ENCODE data around the gene SLC6A11.

The SLC6A11 gene

GRCh38 chr3:10841100-10841499, 25.1 kb downstream of the SLC6A11 start:
- DNase-seq (ENCODE audit: low read depth): no peak

- DNase-seq (ENCODE audit: low read depth): no peak
These were observed 27.4 kb downstream of the SLC6A11 start for GRCh38 chr3:10843378-10843777.

DNA sequence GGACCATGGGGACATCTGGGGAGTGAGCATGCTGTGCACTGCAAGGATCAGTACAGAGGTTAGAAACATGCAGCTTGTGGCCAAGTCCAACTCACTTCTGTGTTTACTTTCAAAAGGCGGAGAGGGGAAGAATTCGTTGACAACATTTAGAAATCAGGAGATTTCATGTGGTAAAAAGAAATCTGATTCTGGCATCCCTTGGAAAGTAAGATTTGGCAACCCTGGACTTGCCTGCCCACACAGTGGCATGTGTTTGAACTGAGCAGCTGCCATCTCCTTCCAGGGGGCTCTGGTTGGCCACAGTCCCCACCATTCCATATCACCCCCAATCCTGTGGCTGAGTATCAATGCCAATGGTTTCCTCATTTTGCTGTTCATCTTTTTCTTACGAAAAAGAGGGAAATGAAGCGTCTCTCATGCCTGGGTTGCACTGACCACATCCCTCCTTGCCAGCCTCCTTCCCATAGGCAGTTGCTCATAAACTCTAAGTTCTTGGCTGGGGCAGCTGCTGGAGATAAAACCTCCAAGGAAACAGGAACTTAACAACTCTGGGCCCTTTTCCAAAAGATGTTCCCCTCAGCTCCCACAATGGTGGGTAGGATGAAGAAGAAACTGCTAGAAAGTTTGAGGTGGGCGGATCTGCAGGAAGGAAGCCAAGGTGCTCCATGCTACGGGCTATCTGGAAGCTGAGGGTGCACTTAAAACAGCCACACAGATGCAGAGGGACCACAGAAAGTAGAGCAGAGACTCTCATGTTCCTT, 29.2 kb downstream of the SLC6A11 start:
- DNase-seq (ENCODE audit: low read depth): no peak

GRCh38 chr3:10845839-10846656, 30.0 kb downstream of the SLC6A11 start:
- no peak for DNase-seq (ENCODE audit: low read depth)

DNA sequence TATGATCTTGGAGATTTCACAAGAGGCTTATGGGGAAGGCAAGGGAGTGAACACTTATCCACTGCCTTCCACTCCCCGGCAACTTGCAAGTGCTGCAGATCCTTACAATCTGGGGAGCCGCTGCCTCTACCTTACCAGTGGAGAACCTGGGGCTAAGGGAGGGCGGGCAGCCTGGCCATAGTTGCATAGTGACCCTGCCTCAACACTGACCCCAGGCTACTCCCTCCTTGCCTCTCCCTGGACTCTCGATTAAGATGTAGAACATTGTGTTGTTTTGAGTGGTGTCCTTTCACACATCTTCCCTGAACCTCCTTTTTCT, 30.6 kb downstream of the SLC6A11 start:
- DNase-seq (ENCODE audit: low read depth): no peak

GRCh38 chr3:10848261-10848660, 32.2 kb downstream of the SLC6A11 start:
- no peak for DNase-seq (ENCODE audit: low read depth)

DNA sequence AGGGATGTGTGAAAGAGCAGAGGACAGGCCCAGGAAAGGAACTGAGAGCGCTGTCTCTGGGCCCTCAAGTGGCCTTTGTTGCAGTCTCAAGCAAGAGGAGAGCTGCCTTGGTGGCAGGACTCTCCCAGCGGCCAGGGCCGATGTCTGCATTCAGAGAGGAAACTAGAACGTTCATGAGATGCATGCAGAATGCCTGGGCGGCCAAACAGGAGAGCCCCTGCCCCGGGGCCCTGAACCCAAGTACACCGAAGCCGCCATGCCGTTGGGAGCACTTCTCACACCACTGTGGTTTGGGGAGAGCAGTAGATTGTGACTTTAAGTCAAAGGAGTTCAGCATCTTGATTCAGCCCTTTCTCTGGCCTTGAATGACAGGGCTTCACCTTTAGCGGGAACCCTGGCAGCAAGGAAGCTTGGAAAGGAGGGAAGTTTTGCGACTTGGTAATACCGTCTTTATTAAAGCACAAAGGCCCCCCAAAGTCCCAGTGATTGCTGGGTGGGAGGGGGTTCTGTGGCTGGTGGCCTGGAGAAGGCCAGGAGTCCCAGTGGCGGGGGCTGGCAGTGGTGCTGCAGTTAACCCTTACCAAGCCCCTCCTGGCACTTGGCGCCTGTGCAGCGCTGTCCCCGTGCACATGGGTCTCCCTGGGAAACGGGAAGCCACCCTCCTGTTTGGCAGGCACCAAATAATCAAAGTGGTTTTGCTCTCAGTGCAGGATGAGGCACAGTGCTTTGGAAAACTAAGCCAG, 36.2 kb downstream of the SLC6A11 start:
- no peak for DNase-seq (ENCODE audit: low read depth)

DNA sequence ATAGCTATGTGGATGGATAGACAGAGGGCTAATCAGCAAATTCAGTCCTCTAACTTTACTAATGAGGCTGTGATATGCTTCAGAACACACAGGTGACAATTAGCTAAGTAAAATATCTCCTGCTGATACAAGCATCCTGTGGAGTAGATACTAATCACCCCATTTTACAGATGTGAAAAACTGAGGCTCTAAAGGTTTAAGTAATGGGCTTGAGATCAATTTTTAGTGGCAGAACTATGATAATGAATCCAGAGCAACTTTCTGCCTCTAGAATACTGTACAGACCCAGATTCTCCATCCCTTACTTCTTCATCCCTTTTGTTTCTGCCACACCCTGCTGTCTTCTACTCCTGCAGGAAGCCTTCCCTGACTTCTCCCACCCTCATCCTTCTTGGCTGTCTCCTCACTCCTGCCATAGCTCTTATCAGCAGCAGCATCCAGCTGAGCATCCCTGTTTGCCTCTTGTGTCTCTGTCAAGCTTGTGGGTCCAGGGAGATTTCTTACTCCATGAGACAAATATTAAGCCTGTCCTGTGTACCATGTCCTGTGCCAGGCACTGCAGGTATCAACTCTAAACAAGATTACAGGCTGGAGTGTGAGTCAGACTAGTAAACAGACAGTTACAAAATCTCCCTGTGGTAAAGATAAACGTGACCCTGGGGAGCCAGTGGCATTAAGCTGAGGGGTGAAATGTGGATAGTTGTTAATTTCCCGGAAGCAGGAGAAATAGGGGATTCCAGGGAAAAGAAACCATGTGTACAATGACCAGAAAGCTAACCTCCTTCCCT, 39.2 kb downstream of the SLC6A11 start:
- no peak for DNase-seq (ENCODE audit: low read depth)

DNA sequence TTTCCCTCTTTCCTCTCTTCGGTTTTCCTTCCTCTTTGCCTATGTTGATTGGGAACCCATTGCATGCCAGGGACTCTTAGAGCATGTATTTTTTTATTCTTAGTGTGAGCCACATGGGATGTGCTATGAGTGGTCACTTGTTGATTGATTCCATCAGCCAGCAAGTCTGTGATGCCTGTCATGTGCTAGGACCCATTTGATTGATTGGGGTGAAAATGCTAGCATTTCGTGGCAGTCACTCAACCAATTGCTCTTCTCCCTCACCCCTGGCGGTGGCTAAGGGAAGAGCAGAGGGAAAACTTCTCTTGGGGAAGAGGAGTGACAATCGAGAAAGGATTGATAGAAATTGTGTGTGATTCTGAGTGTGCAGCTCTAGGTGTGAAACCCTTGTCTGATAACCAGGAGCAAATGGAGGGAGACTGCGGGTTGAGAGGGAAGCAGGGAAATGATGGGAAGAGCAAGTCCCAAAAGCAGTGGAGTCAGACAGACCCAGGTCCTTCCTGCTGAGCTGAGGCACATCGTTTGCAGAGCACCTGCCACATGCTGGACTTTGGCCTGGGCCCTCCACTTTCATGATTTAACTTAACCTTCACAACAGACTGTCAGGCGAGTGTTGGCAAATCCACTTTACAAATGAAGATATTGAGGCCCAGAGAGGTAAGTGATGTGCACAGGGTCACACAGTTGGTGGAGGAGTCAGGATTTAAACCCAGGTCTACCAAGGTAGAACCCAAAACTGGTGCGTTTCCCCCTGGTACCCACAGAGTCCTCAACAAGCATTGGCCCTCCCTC, 40.0 kb downstream of the SLC6A11 start:
- DNase-seq (ENCODE audit: low read depth): no peak

DNA sequence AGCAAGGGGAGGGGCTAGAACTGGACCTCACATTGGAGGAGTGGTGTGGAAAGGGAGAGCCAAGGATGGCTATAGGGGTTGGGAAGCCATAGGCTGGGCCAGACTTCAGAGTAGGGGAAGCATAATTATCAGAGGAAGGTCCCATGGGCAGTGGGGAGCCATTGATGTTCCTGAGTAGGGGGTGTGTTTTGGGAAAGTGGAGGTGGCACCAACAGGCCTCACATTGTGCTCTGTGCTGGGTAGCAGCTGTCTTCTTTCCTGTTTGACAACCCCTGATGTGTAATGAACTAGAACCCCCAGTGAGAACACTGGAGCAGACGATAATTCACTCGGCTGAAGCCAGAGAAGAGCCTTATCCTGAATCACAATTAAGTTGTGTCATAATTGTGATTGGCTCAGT, 41.2 kb downstream of the SLC6A11 start:
- no peak for DNase-seq (ENCODE audit: low read depth)

GRCh38 chr3:10858091-10858490, 42.1 kb downstream of the SLC6A11 start:
- DNase-seq (ENCODE audit: low read depth): no peak

- no peak for DNase-seq (ENCODE audit: low read depth)
These were observed 51.4 kb downstream of the SLC6A11 start for GRCh38 chr3:10867384-10867783.

DNA sequence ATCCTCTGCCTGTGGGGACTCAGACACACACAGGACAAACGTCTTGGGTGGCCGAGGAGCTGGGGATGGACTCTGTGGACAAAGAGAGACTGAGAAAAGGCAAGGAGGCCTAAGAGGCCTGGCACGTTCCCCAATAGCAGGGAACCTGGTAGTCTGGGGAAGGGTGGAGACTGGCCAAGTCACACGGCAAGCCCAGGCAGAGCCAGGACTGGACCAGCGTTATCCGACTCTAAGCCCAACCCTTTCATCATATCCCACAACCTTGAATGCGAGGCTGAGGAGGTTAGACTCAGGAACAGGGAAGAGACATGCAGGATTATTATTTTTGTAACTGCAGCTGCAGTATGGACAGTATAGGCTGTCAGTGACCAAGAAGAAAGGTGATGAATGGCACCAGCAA, 53.4 kb downstream of the SLC6A11 start:
- no peak for DNase-seq (ENCODE audit: low read depth)

- DNase-seq (ENCODE audit: low read depth): no peak
These were observed 54.3 kb downstream of the SLC6A11 start for GRCh38 chr3:10870296-10870695.

- no peak for DNase-seq (ENCODE audit: low read depth)
These were observed 57.4 kb downstream of the SLC6A11 start for GRCh38 chr3:10873415-10873814.

DNA sequence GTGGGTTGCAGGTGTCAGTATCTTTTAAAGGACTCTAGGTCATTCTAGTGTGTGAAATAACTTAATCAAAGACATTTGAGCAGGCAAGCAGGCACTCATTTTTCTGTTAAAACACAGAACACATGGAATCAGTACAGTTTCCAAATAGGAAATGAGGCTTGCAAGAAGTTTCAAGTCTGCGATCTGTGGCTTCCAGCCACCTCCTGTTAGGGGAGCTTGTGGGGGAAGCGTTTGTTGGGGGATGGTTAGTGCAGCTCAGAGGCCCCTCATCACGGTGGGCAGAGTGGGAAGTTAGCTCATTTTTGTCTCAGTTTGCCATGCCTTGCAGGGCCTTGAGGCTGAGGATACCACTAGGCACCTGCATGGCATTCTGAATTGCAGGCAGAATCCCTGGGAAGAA, 59.9 kb downstream of the SLC6A11 start:
- DNase-seq (ENCODE audit: low read depth): no peak

DNA sequence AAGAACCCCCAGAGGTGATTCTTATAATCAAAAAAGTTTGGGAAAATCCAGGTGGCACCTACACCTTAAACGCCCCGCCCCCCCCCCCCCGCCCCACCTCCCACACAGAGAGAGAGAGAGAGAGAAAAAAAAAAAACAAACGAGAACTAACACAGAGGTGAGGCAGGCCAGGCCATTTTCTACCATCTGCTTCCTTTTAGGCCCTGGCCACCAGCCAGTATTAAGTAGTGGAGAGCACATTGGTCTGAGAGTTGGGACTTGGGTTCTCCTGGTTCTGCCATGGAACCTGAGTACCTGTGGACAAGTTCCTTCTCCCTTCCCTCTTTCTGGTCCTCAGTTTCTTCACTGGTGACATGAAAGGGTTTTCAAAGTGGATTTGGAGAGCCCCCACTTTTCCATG, 60.6 kb downstream of the SLC6A11 start:
- no peak for DNase-seq (ENCODE audit: low read depth)

DNA sequence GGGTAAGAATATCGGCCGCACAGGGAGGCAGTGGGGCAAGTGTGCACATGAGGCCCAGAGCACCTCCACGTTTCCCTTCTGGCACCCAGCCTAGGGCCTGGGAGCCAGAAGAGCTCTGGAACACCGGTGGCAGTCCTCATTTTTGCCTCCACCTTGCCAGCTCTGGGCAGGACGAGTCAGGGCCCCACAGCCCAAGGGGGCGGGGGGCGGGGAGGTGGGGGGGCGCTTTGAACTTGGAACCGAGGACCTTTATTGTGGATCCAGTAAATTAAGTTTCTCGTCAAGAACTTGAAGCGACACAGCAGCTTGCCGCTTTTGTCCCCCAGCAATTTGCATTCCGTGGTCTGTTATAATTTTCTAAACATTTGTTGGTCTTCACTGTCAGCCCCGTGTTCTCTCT, 66.8 kb downstream of the SLC6A11 start:
- no peak for DNase-seq (ENCODE audit: low read depth)

DNA sequence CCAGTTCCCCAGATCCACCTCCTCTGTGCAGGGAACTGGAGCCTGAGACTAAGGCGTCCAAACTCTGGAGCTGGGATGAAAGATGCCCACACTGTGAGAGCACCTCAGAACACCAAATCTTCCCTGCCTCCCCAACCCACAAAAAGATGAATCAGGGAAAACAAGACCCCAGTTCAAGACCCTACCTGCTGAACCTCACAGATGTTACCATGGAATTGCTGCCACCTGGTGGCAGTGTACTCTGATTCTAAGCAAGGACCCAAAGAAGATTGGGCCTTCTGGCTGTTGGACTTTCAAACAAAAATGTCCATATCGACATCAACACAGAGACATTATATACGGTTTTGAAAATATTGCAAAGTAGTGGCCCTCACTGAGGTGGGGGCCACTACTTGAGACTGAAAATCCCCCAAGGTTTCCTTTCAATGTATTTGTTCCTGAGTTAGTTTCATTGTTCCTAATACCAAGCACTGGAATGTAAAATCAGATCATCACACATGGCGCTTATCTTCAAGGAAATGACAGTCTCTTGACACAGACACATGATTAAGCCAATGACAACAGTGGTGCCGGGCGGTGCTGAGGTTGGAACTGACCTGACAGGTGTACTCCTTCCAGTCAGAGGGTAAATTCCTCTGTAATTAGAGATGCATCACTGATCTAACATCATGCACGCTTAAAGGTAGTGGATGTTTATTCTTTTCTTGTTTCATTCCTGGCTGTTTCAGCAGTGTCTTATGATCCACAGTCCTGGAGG, 67.6 kb downstream of the SLC6A11 start:
- no peak for DNase-seq (ENCODE audit: low read depth)

DNA sequence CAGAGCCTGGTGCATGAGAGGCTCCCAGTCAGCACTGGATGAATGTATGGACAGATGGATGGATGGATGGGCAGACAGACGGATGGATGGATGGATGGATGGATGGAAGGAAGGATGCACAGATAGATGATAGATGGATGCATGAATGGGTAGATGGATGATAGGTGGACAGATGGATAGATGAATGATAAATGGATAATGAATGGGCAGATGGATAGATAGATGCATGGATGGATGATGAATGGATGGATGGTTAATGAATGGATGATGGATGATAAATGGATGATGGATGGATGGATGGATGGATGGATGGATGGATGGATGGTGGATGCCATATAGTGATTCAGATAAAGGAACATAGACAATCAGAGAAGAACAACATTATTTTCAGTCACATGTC, 71.0 kb downstream of the SLC6A11 start:
- DNase-seq (ENCODE audit: low read depth): no peak

Data from activated gamma-delta T cell treated with anti-CD3 and anti-CD28 coated beads, Interleukin-2, amount 50 U/mL, for 16 hours (primary cell).